MM.1S (cell line): ENCODE measurements around the gene ZSCAN30.

Source experiments
- DNase-seq: peaks from one replicate; pipeline ENCODE4 v3.0.0-alpha.2; 2015
- H2AFZ ChIP-seq: fragments of 300-600 bp; sonication (generic); 2 replicates; pipeline ENCODE4 v1.6.0; 2016; ENCODE audit warnings: antibody characterized with exemption, low read length
- H3F3A ChIP-seq: fragments of 300-600 bp; sonication (generic); 2 replicates; pipeline ENCODE4 v1.6.1; 2016; ENCODE audit warnings: mild to moderate bottlenecking, antibody characterized with exemption, low read length, moderate library complexity, mixed read lengths; ENCODE audit not compliant: insufficient read depth
- H3K27ac ChIP-seq: fragments of 300-600 bp; sonication (generic); 2 replicates; pipeline ENCODE4 v1.5.1; 2016; ENCODE audit warnings: mild to moderate bottlenecking, low read length
- H3K27me3 ChIP-seq: fragments of 300-600 bp; sonication (generic); replicated peaks from 2 replicates; pipeline ENCODE4 v1.6.0; 2016; ENCODE audit warnings: low read length; ENCODE audit not compliant: insufficient read depth
- H3K36me3 ChIP-seq: fragments of 300-600 bp; sonication (generic); replicated peaks from 2 replicates; pipeline ENCODE4 v1.6.1; 2016; ENCODE audit warnings: mild to moderate bottlenecking, low read length, mixed read lengths; ENCODE audit not compliant: insufficient read depth
- H3K4me1 ChIP-seq: fragments of 300-600 bp; sonication (generic); 2 replicates; pipeline ENCODE4 v1.6.1; 2016; ENCODE audit warnings: low read length, mixed read lengths
- H3K4me2 ChIP-seq: fragments of 300-600 bp; sonication (generic); 2 replicates; pipeline ENCODE4 v1.6.0; 2016; ENCODE audit warnings: low read depth, low read length
- H3K4me3 ChIP-seq: fragments of 300-600 bp; sonication (generic); 2 replicates; pipeline ENCODE4 v1.5.1; 2016; ENCODE audit warnings: low read length, mixed read lengths
- H3K79me2 ChIP-seq: fragments of 300-600 bp; sonication (generic); 2 replicates; pipeline ENCODE4 v1.6.1; 2016; ENCODE audit warnings: mixed run types, low read length, mixed read lengths
- H3K9ac ChIP-seq: fragments of 300-600 bp; sonication (generic); 2 replicates; pipeline ENCODE4 v1.6.1; 2016; ENCODE audit warnings: low read length, mixed read lengths
- H3K9me2 ChIP-seq: fragments of 300-600 bp; sonication (generic); replicated peaks from 2 replicates; pipeline ENCODE4 v1.6.1; 2016; ENCODE audit warnings: mild to moderate bottlenecking, low read length, mixed read lengths; ENCODE audit not compliant: insufficient read depth
- H3K9me3 ChIP-seq: fragments of 300-600 bp; sonication (generic); replicated peaks from 2 replicates; pipeline ENCODE4 v1.6.1; 2016; ENCODE audit warnings: mild to moderate bottlenecking, low read length, mixed read lengths; ENCODE audit not compliant: insufficient read depth
- H4K20me1 ChIP-seq: fragments of 300-600 bp; sonication (generic); 2 replicates; pipeline ENCODE4 v1.6.1; 2016; ENCODE audit warnings: mild to moderate bottlenecking, low read length, moderate library complexity, mixed read lengths; ENCODE audit not compliant: insufficient read depth
- EZH2 ChIP-seq: fragments of 300-600 bp; sonication (generic); optimal IDR thresholded peaks from 2 replicates; pipeline ENCODE3; 2017; ENCODE audit warnings: low read depth, mild to moderate bottlenecking, antibody characterized with exemption, low read length, mixed read lengths
- EZH2phosphoT487 ChIP-seq: fragments of 300-600 bp; sonication (generic); IDR thresholded peaks from 2 replicates; pipeline ENCODE4 v1.6.1; 2018; ENCODE audit warnings: antibody characterized with exemption, low read length
- TF ChIP-seq, protein P1 (sequence below): fragments of 300-600 bp; sonication (generic); IDR thresholded peaks from 2 replicates; pipeline ENCODE4 v1.5.1; 2016; ENCODE audit warnings: antibody characterized with exemption, low read length, mixed read lengths

The ZSCAN30 gene

DNA sequence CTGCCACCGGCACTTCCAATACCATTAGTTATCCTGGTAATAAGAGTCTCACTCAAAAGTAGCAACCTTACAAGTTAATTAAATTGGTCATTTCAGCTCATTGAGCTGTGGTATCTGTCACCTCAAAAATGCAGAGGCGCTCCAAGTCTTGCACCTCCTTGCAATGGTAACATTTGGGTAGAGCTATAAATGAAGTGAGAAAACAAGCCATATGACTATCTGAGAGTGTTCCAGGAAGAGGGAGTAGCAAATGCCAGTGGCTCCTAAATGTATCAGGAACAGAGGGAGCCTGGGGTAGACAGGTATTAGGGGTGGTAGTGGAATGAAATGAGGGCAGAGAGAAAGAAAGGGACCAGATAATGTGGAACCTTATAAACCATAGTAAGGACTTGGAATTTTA, 6.0 kb upstream of the ZSCAN30 start:
- no peak overlapping the region for H3K27ac ChIP-seq
- H3K9me3 ChIP-seq: no peaks in the 10 kb centered on the region
- H3K27me3 ChIP-seq: no peaks in the 10 kb centered on the region
- no peak overlapping the region for H3K4me3 ChIP-seq
- no peak overlapping the region for H3K4me2 ChIP-seq
- 0 out of 2 replicates have a peak, but pooled peaks cover 3% of the 10 kb centered on the region for H3K36me3 ChIP-seq
- H3K9me2 ChIP-seq: no peaks in the 10 kb centered on the region
- H4K20me1 ChIP-seq: no peaks in the 10 kb centered on the region
- TF ChIP-seq, protein P1, sequence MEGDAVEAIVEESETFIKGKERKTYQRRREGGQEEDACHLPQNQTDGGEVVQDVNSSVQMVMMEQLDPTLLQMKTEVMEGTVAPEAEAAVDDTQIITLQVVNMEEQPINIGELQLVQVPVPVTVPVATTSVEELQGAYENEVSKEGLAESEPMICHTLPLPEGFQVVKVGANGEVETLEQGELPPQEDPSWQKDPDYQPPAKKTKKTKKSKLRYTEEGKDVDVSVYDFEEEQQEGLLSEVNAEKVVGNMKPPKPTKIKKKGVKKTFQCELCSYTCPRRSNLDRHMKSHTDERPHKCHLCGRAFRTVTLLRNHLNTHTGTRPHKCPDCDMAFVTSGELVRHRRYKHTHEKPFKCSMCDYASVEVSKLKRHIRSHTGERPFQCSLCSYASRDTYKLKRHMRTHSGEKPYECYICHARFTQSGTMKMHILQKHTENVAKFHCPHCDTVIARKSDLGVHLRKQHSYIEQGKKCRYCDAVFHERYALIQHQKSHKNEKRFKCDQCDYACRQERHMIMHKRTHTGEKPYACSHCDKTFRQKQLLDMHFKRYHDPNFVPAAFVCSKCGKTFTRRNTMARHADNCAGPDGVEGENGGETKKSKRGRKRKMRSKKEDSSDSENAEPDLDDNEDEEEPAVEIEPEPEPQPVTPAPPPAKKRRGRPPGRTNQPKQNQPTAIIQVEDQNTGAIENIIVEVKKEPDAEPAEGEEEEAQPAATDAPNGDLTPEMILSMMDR: no peak
- no peak for TF ChIP-seq EZH2
- TF ChIP-seq EZH2phosphoT487: no peak
- DNase-seq: no peak
- peaks cover 4% of the 10 kb centered on the region; the same call in 1 of the 2 replicates for H3K4me1 ChIP-seq
- no peaks in the 10 kb centered on the region for H3F3A ChIP-seq
- peaks cover 41% of the 10 kb centered on the region for H3K79me2 ChIP-seq
- no peak overlapping the region for H2AFZ ChIP-seq
- no peak overlapping the region for H3K9ac ChIP-seq

DNA sequence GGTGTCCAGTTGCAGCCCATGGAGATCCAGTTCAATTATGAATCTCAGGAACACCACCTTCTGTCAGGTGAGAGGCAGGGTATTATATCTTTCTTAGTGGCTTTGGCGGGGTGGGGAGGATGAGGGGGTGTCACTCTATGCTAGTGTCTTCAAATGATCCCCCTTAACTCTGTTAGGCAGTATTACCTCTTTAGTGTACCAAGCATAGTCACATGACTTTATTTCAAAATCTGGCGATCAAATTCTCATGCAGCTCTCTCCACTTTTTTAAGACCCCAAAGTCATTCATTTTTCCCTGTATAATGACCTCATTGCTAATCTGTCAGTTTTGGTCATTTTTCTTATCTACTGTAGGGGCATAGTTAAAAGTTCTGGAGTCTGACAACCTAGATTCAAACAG, 1.1 kb upstream of the ZSCAN30 start:
- TF ChIP-seq EZH2phosphoT487 (no peak), EZH2 (no peak)
- TF ChIP-seq, protein P1: no peak
- Histone ChIP-seq H3K9ac (no peak overlapping the region), H3K27ac (no peak overlapping the region), H3K4me3 (peak overlapping the region; percentile 92), H3K36me3 (0 out of 2 replicates have a peak, but pooled peaks cover 3% of the 10 kb centered on the region), H3K4me1 (peaks cover 6% of the 10 kb centered on the region; the same call in 1 of the 2 replicates), H3F3A (no peaks in the 10 kb centered on the region), H2AFZ (0 out of 2 replicates have a peak overlapping the region, but pooled peaks have one; percentile 89), H4K20me1 (no peaks in the 10 kb centered on the region), H3K4me2 (peak overlapping the region; percentile 80), H3K79me2 (peaks cover 44% of the 10 kb centered on the region), H3K9me2 (no peaks in the 10 kb centered on the region), H3K27me3 (no peaks in the 10 kb centered on the region), H3K9me3 (no peaks in the 10 kb centered on the region)
- DNase-seq: no peak

DNA sequence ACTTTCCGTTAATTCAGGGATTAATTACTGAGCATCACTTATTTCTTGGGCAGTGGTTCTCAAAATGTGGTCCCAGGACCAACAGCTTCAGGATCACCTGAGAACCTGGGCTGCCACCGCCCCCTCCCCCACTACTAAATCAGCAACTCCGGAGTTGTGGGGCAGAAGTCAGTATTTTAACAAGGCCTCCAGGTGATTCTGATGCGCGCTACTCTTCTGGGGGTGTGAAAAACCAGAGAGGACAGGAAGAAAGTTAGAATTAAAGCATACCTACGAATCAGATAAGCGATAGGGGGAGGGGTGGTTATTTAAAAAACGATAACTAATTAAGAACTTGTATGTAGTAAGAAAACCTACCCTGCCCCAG, 319 bp downstream of the ZSCAN30 start:
- Histone ChIP-seq H3K9me2 (no peaks in the 10 kb centered on the region), H4K20me1 (no peaks in the 10 kb centered on the region), H3K4me3 (peak overlapping the region; percentile 92), H3K4me2 (peak overlapping the region; percentile 90), H3K27ac (peak overlapping the region; percentile 44; the same call in 1 of the 2 replicates), H3K79me2 (peaks cover 40% of the 10 kb centered on the region), H3K4me1 (peaks cover 6% of the 10 kb centered on the region; the same call in 1 of the 2 replicates), H3K9ac (peak overlapping the region; percentile 92), H2AFZ (peak overlapping the region; percentile 89), H3K9me3 (no peaks in the 10 kb centered on the region), H3K36me3 (0 out of 2 replicates have a peak, but pooled peaks cover 3% of the 10 kb centered on the region), H3K27me3 (no peaks in the 10 kb centered on the region), H3F3A (no peaks in the 10 kb centered on the region)
- no peak for DNase-seq
- TF ChIP-seq EZH2 (no peak), EZH2phosphoT487 (no peak)
- TF ChIP-seq, protein P1: no peak
